Measurements from ENCODE around the gene ZP4.

Gene ZP4

GRCh38 chr1:237890822-237891221 is at the start of gene ZP4:
Gene ZP4 (minus strand): TSS chr1:237890922. CDS start chr1:237890635, 287 bp downstream.
- H3K4me3 ChIP-seq = no peak within 1 kb of the TSS
- no peak within 1 kb of the TSS for H3K27ac ChIP-seq

- Histone ChIP-seq H3K4me3 (no peak overlapping the region), H3K27ac (no peak overlapping the region)
These were observed 47.8 kb upstream of the ZP4 start for GRCh38 chr1:237938553-237938952.

- Histone ChIP-seq H3K27ac (no peak overlapping the region), H3K4me3 (no peak overlapping the region)
These were observed 47.3 kb upstream of the ZP4 start for GRCh38 chr1:237938068-237938467.

GRCh38 chr1:237932816-237933215 is 42.1 kb upstream of the ZP4 start:
- Histone ChIP-seq H3K27ac (no peak overlapping the region), H3K4me3 (no peak overlapping the region)

GRCh38 chr1:237931581-237931980 is 40.9 kb upstream of the ZP4 start:
- Histone ChIP-seq H3K4me3 (no peak overlapping the region), H3K27ac (no peak overlapping the region)

GRCh38 chr1:237927198-237927597 is 36.5 kb upstream of the ZP4 start:
- no peak overlapping the region for H3K27ac ChIP-seq
- no peak overlapping the region for H3K4me3 ChIP-seq

- Histone ChIP-seq H3K4me3 (no peak overlapping the region), H3K27ac (no peak overlapping the region)
These were observed 30.6 kb upstream of the ZP4 start for GRCh38 chr1:237921306-237921705.

GRCh38 chr1:237913345-237913744 is 22.6 kb upstream of the ZP4 start:
- H3K27ac ChIP-seq = no peak overlapping the region
- no peak overlapping the region for H3K4me3 ChIP-seq

- Histone ChIP-seq H3K4me3 (no peak overlapping the region), H3K27ac (no peak overlapping the region)
These were observed 21.2 kb upstream of the ZP4 start for GRCh38 chr1:237911911-237912310.

GRCh38 chr1:237910834-237911233 is 20.1 kb upstream of the ZP4 start:
- Histone ChIP-seq H3K4me3 (no peak overlapping the region), H3K27ac (no peak overlapping the region)

GRCh38 chr1:237903961-237904360 is 13.2 kb upstream of the ZP4 start:
- Histone ChIP-seq H3K4me3 (no peak overlapping the region), H3K27ac (no peak overlapping the region)

GRCh38 chr1:237902960-237903743 is 12.4 kb upstream of the ZP4 start:
- H3K4me3 ChIP-seq = no peak overlapping the region

GRCh38 chr1:237901299-237901934 is 10.7 kb upstream of the ZP4 start:
- H3K27ac ChIP-seq = no peak overlapping the region
- H3K4me3 ChIP-seq = no peak overlapping the region

More at GRCh38 chr1:237902960-237903743, 12.4 kb upstream of the ZP4 start:
- no peak overlapping the region for H3K27ac ChIP-seq

- no peak overlapping the region for H3K4me3 ChIP-seq
- H3K27ac ChIP-seq = no peak overlapping the region
These were observed 4.9 kb upstream of the ZP4 start for GRCh38 chr1:237895630-237896029.

- Histone ChIP-seq H3K4me3 (no peak overlapping the region), H3K27ac (no peak overlapping the region)
These were observed 3.4 kb upstream of the ZP4 start for GRCh38 chr1:237894131-237894530.

- H3K4me3 ChIP-seq = no peak overlapping the region
- no peak overlapping the region for H3K27ac ChIP-seq
These were observed 1.3 kb upstream of the ZP4 start for GRCh38 chr1:237891979-237892378.

GRCh38 chr1:237891266-237891665 is 544 bp upstream of the ZP4 start:
- Histone ChIP-seq H3K4me3 (no peak overlapping the region), H3K27ac (no peak overlapping the region)

- no peak overlapping the region for H3K27ac ChIP-seq
- H3K4me3 ChIP-seq = no peak overlapping the region
These were observed 306 bp downstream of the ZP4 start for GRCh38 chr1:237890416-237890815.

GRCh38 chr1:237888143-237888542 is 2.6 kb downstream of the ZP4 start:
- H3K4me3 ChIP-seq = no peak overlapping the region
- no peak overlapping the region for H3K27ac ChIP-seq

GRCh38 chr1:237887542-237887941 is 3.2 kb downstream of the ZP4 start:
- no peak overlapping the region for H3K4me3 ChIP-seq
- no peak overlapping the region for H3K27ac ChIP-seq

- H3K27ac ChIP-seq = no peak overlapping the region
- H3K4me3 ChIP-seq = no peak overlapping the region
These were observed 6.5 kb downstream of the ZP4 start for GRCh38 chr1:237884237-237884636.

- no peak overlapping the region for H3K4me3 ChIP-seq
These were observed 11.5 kb downstream of the ZP4 start for GRCh38 chr1:237879195-237879594.

More at GRCh38 chr1:237879195-237879594, 11.5 kb downstream of the ZP4 start:
- H3K27ac ChIP-seq = no peak overlapping the region
